ENCODE results near the gene ACOX1.

DNA sequence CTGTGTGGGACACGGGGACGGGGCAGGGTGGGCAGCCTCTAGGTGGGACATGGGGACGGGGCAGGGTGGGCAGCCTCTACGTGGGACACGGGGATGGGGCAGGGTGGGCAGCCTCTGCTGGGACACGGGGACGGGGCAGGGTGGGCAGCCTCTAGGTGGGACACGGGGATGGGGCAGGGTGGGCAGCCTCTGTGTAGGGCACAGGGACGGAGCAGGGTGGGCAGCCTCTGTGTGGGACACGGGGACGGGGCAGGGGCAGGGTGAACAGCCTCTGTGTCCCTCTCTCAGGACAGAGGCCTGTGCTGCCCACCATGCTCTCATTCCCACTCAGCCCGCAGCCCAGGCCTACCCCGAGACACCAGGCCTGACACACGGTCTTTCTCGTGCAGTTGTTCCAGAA lies 57.4 kb downstream of the ACOX1 start:
- TF ChIP-seq CTCF (IDR thresholded peaks at IDR 0.05) (no peak), POLR2A (IDR thresholded peaks at IDR 0.05) (no peak)
